ENCODE measurements around the gene TAPT1. TPM values are rescaled to one million over a fixed set of nuclear protein-coding genes. Genes with fewer than 3 reads are reported as not detected.
"Not testable (repeated sequence)": the region's sequence is repeated elsewhere in the genome, so short reads cannot be mapped to it uniquely, and the experiment has no call there.

TAPT1 gene
- polyA plus RNA-seq, 3 donors = 8.9 to 17.0 (median 12.8) TPM

- WGBS, 3 donors = 68 to 70% (median 69%) methylated on average over 3 of the region's 3 CpGs
- H3K27ac ChIP-seq (ENCODE audit: low read depth, low read length) = no peak overlapping the region
These were observed 67.8 kb downstream of the TAPT1 start for GRCh38 chr4:16158504-16158852.

GRCh38 chr4:16157609-16158503 is 68.4 kb downstream of the TAPT1 start:
- WGBS, 3 donors = 62 to 73% (median 63%) methylated on average over 14 of the region's 14 CpGs
- H3K27ac ChIP-seq (ENCODE audit: low read depth, low read length) = no peak overlapping the region

GRCh38 chr4:16155528-16156169 is 70.6 kb downstream of the TAPT1 start:
- WGBS, 3 donors = 41 to 59% (median 49%) methylated on average over 9 of the region's 9 CpGs

GRCh38 chr4:16154451-16154850 is 71.8 kb downstream of the TAPT1 start:
- WGBS, 3 donors = 94 to 97% (median 94%) methylated on average over 3 of the region's 3 CpGs

More at GRCh38 chr4:16155528-16156169, 70.6 kb downstream of the TAPT1 start:
- H3K27ac ChIP-seq (ENCODE audit: low read depth, low read length) = no peak overlapping the region

GRCh38 chr4:16150716-16151115 is 75.6 kb downstream of the TAPT1 start:
- no peak overlapping the region for H3K27ac ChIP-seq (ENCODE audit: low read depth, low read length)
- 87 to 92% (median 92%) methylated on average over 2 of the region's 2 CpGs for WGBS, 3 donors

More at GRCh38 chr4:16154451-16154850, 71.8 kb downstream of the TAPT1 start:
- H3K27ac ChIP-seq (ENCODE audit: low read depth, low read length) = no peak overlapping the region

GRCh38 chr4:16144913-16145312 is 81.4 kb downstream of the TAPT1 start:
- WGBS, 3 donors = 86 to 92% (median 92%) methylated on average over 9 of the region's 9 CpGs
- not testable (repeated sequence) for H3K27ac ChIP-seq (ENCODE audit: low read depth, low read length)

- 88% methylated on average over 5 of the region's 5 CpGs for WGBS, 3 donors
- no peak overlapping the region for H3K27ac ChIP-seq (ENCODE audit: low read depth, low read length)
These were observed 83.5 kb downstream of the TAPT1 start for GRCh38 chr4:16142598-16143310.

GRCh38 chr4:16140879-16141249 is 85.4 kb downstream of the TAPT1 start:
- no peak overlapping the region for H3K27ac ChIP-seq (ENCODE audit: low read depth, low read length)

GRCh38 chr4:16140231-16140878 is 85.9 kb downstream of the TAPT1 start:
- WGBS, 3 donors = 89 to 95% (median 91%) methylated on average over 3 to 4 of the region's 4 CpGs
- H3K27ac ChIP-seq (ENCODE audit: low read depth, low read length) = no peak overlapping the region

GRCh38 chr4:16139066-16139945 is 87.0 kb downstream of the TAPT1 start:
- H3K27ac ChIP-seq (ENCODE audit: low read depth, low read length) = no peak overlapping the region
- WGBS, 3 donors = 89 to 93% (median 92%) methylated on average over 8 of the region's 8 CpGs

GRCh38 chr4:16136827-16137226 is 89.4 kb downstream of the TAPT1 start:
- H3K27ac ChIP-seq (ENCODE audit: low read depth, low read length) = no peak overlapping the region
- WGBS, 3 donors = 81 to 97% (median 93%) methylated on average over 5 of the region's 5 CpGs

- 0 to 37% (median 29%) methylated on average over 1 of the region's 1 CpG for WGBS, 3 donors
- no peak overlapping the region for H3K27ac ChIP-seq (ENCODE audit: low read depth, low read length)
These were observed 90.0 kb downstream of the TAPT1 start for GRCh38 chr4:16136311-16136710.

GRCh38 chr4:16133406-16133805 is 92.9 kb downstream of the TAPT1 start:
- no peak overlapping the region for H3K27ac ChIP-seq (ENCODE audit: low read depth, low read length)
- WGBS, 3 donors = 88 to 97% (median 95%) methylated on average over 1 of the region's 1 CpG

GRCh38 chr4:16131293-16131692 is 95.0 kb downstream of the TAPT1 start:
- WGBS, 3 donors = 93 to 97% (median 96%) methylated on average over 1 of the region's 1 CpG
- no peak overlapping the region for H3K27ac ChIP-seq (ENCODE audit: low read depth, low read length)

- 22 to 68% (median 64%) methylated on average over 1 of the region's 1 CpG for WGBS, 3 donors
These were observed 96.9 kb downstream of the TAPT1 start for GRCh38 chr4:16129336-16129735.

GRCh38 chr4:16126714-16127113 is 99.6 kb downstream of the TAPT1 start:
- H3K27ac ChIP-seq (ENCODE audit: low read depth, low read length) = no peak overlapping the region
- 91 to 93% (median 91%) methylated on average over 1 of the region's 1 CpG for WGBS, 3 donors

More at GRCh38 chr4:16129336-16129735, 96.9 kb downstream of the TAPT1 start:
- no peak overlapping the region for H3K27ac ChIP-seq (ENCODE audit: low read depth, low read length)

- WGBS, 3 donors = 65 to 78% (median 73%) methylated on average over 8 of the region's 8 CpGs
These were observed 100.5 kb downstream of the TAPT1 start for GRCh38 chr4:16125571-16126445.

More at GRCh38 chr4:16125571-16126445, 100.5 kb downstream of the TAPT1 start:
- no peak overlapping the region for H3K27ac ChIP-seq (ENCODE audit: low read depth, low read length)

Measured in adipose tissue (tissue), 3 donors.